Urothelium cell line (cell line): ENCODE results near the gene NPIPA3.
"Not testable (repeated sequence)": the region's sequence is repeated elsewhere in the genome, so short reads cannot be mapped to it uniquely, and the experiment has no call there.

Source experiments
- DNase-seq: peaks from one replicate; pipeline ENCODE4 v3.0.0; 2011; ENCODE audit warnings: low spot score, mixed read lengths
- FAIRE-seq: peaks from 2 replicates; lab custom pipeline; 2011; peaks lifted over from hg19 to GRCh38; lab: Jason Lieb, UNC

The NPIPA3 gene

DNA sequence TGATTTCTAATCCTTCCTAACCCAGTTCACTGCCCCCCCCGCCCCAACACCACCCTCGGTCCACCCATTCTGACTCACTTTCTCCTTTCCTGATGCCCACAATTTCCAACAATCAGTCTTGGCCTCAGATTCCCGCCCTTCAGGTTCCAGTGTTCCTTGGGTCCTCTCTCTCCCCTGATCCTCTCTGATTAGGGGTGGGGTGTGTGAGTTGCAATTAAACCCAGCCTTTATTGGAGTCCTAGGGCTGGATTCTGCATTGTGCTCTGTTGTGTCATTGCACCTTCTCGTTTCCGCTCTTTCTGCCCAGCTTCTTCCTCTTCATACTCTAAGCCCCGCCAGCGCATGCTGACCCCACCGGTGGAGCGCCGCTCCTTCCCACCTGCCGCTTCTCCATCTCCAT is 38.6 kb downstream of the NPIPA3 start:
- not testable (repeated sequence) for FAIRE-seq, DNase-seq

DNA sequence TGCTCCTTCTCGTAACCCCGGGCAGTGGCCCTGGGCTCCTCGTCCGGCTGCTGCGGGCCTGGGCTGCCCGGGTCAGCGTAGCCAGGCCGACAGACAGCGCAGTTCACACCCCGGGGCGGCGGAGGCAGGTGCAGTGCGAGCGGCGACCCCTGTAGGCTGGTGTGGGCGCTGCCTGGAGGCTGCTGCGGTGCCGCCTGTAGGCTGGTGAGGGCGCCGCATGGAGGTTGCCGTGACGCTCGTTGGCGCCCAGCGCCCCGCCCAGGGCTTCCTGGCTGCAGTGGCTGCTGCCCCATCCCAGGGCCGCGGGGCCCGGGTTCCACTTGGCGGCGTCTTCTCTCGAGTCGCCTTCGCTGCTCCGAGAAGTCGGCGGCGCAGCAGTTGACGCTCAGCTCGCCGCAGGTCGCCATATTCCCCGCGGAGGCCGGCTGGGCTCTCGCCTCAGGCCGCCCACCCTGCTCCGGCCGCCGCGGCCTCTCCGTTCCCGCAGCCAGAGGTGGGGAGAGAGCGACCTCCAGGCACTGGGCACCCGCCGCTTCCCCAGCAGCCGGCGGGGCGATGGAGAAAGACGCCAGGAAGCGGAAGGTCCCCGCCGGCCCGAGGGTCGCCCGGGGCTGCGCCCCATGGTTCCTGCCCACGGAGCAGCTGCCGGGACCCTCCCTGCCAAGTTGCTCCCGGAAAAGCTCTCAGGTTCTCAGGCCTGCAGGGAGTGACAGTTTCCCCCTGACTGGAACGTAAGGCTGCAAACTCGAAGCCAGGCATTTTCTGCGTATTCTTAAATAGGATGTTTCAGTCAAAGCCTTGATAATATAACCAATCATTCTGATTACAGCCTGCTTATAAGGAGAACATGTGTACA is 39.3 kb downstream of the NPIPA3 start, which contains the start of gene NPIPA2:
TSS of gene NPIPA2 (plus strand) at position 261 of the 856 bp plus-strand sequence. CDS start 5,533 bp downstream, outside the sequence.
- not testable (repeated sequence) for DNase-seq, FAIRE-seq

DNA sequence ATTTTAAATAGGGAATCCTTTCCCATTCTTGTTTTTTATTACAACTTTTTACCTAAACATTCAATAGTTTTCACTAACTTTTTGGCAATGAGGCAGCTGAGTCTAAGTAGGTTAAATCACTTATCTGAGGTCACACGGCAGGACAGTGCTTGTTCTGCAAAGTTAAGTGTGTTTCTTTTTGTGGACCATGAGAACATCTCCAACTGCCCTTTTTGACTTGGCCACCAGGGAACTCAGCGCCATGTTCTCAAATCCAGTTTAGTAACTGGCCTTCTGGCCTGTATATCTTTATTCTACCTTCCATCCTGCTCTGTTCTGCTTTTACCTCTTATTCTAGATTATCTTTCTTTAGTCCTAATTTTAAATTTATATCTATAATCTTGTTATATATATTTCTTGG is 70.4 kb downstream of the NPIPA3 start:
- not testable (repeated sequence) for FAIRE-seq, DNase-seq

DNA sequence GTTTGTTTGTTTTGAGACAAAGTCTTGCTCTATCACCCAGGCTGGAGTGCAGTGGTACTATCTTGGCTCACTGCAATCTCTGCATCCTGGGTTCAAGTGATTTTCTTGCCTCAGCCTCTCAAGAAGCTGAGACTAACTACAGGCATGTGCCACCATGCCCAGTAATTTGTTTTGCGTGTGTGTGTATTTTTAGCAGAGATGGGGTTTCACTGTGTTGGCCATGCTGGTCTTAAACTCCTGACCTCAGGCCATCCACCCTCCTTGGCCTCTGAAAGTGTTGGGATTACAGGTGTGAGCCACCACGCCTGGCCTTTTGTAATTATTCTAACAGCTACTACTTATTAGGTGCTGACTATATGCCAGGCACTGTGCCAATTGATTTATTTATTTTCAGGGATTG is 72.4 kb downstream of the NPIPA3 start:
- DNase-seq, result not testable (repeated sequence)

More for the DNA sequence above, 72.4 kb downstream of the NPIPA3 start:
- not testable (repeated sequence) for FAIRE-seq
